Sigmoid colon (tissue), 3 donors: Measurements from ENCODE around the gene RPS16.

Experiments
- CTCF ChIP-seq, 4 experiments: fragments of 450-650 bp in 3 of 4; fragments of 200-600 bp in 1 of 4; IDR thresholded peaks; one replicate each; pipeline ENCODE4 v1.5.1; 2016 to 2019; ENCODE audit warnings: antibody characterized with exemption in 4 of 4, mild to moderate bottlenecking in 3 of 4, moderate library complexity in 2 of 4
- POLR2A ChIP-seq, 2 donors: fragments of 450-650 bp; IDR thresholded peaks; one replicate each; pipeline ENCODE4 v1.6.1; 2016; ENCODE audit warnings: antibody characterized with exemption in 2 of 2, mild to moderate bottlenecking in 2 of 2, moderate library complexity in 2 of 2

- no peak for TF ChIP-seq POLR2A (IDR thresholded peaks at IDR 0.05)
- TF ChIP-seq CTCF (IDR thresholded peaks at IDR 0.05): no peak
Observed at GRCh38 chr19:39399668-39400050, 36.1 kb downstream of the RPS16 start.
